Psoas muscle (tissue), 8 donors: ENCODE measurements around the gene ALAD. TPM values are rescaled to one million over a fixed set of nuclear protein-coding genes. Genes with fewer than 3 reads are reported as not detected.

Experiments used
- ATAC-seq, 4 donors: fragments of 200-7000 bp; cut with Tn5 transposase; one replicate each; pipeline ENCODE4 v1.9.1; 2020; ENCODE audit warnings: moderate library complexity in 3 of 4, mild to moderate bottlenecking in 2 of 4
- DNase-seq, 2 donors: peaks; one replicate each; pipeline ENCODE4 v3.0.0-alpha.2; 2020
- H3K27ac ChIP-seq: fragments of 200-600 bp; one replicate; pipeline ENCODE4 v1.8.0; 2022
- H3K27me3 ChIP-seq, 3 donors: fragments of 200-600 bp in 1 of 3; one replicate each; pipeline versions ENCODE4 v1.6.1 to v1.8.0; 2013 to 2022; ENCODE audit warnings: low read length in 2 of 3, mild to moderate bottlenecking in 2 of 3, moderate library complexity in 1 of 3; ENCODE audit not compliant: insufficient read depth in 3 of 3
- H3K36me3 ChIP-seq, 2 donors: fragments of 200-600 bp in 1 of 2; one replicate each; pipeline versions ENCODE4 v1.6.1 to v1.8.0; 2013 to 2022; ENCODE audit warnings: low read depth in 1 of 2, mild to moderate bottlenecking in 1 of 2, moderate library complexity in 1 of 2; ENCODE audit not compliant: insufficient read depth in 1 of 2
- H3K4me1 ChIP-seq: fragments of 200-600 bp; one replicate; pipeline ENCODE4 v1.8.0; 2022
- H3K4me3 ChIP-seq: fragments of 200-600 bp; one replicate; pipeline ENCODE4 v1.8.0; 2022; ENCODE audit warnings: mild to moderate bottlenecking
- H3K9me3 ChIP-seq: fragments of 200-600 bp; one replicate; pipeline ENCODE4 v1.8.0; 2022
- WGBS, 3 donors: extraction: QIAGEN DNeasy Blood & Tissue Kit; methylation state at CpG; one replicate each; pipeline versions ENCODE4 v1.1.6 to v1.1.7; 2013; 5-methylcytosine and 5-hydroxymethylcytosine counted together
- intact Hi-C, 2 donors: fragments of 100-400 bp; cut with DNase I; formaldehyde crosslinking; loops; one replicate each; pipeline versions ENCODE4 v1.11.0 to v1.14.2; 2022
- polyA plus RNA-seq, 3 donors: library from polyadenylated mRNA; stranded (reverse); fragments of 200-250 nt; gene quantifications; one replicate each; pipeline ENCODE4 v1.2.3, GENCODE V29; 2013
- total RNA-seq, 4 donors: library from RNA; stranded (reverse); fragmentation: NEBNext Ultra II Directional in 2 of 4; extraction: Animal tissue kit (Norgen Biotek cat#: 25700) in 2 of 4; gene quantifications; one replicate each; pipeline versions ENCODE4 v1.2.1 to v1.2.4, GENCODE V29; 2021 to 2023
- TF ChIP-seq, protein P1 (sequence below): fragments of 200-600 bp; IDR thresholded peaks from one replicate; pipeline ENCODE4 v1.8.0; 2022; ENCODE audit warnings: antibody characterized with exemption
- donor health status: healthy with polysubstance abuse.
- donor health status: DM: no; HTN: no; CAD: no; lungs with moderate emphysema.
- donor health status: Bipolar disorder and iron deficiency.
- donor health status: healthy.
- donor health status: DM: yes; HTN: yes; CAD: no.
- donor health status: DM: no; HTN: no; CAD: no.
- donor health status: DM: no; HTN: no; CAD: no.
- donor health status: DM: yes; HTN: yes; CAD: no.

The ALAD gene
- total and polyA plus RNA-seq, 7 donors: 13.1 to 43.1 (median 17.3) TPM

DNA sequence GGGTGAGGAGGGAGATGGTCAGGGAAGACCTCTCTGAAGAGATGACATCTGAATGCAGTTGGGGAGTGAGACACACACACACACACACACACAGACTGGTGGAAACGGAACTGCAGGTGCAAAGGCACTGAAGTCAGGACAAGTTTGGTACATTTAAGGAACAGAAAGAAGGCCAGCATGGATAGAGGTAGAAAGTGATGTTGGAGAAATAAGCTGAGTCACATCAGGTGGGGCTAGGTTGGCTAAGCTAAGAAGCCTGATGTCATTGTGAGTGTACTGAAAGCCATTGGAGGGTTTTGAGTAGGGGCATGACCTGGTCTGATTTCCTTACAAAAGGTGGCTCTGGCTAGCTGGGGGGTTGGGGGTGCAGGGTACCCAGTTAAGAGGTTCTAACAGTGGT lies 48.7 kb downstream of the ALAD start:
- no peaks in the 10 kb centered on the region for H3K9me3 ChIP-seq
- TF ChIP-seq, protein P1, sequence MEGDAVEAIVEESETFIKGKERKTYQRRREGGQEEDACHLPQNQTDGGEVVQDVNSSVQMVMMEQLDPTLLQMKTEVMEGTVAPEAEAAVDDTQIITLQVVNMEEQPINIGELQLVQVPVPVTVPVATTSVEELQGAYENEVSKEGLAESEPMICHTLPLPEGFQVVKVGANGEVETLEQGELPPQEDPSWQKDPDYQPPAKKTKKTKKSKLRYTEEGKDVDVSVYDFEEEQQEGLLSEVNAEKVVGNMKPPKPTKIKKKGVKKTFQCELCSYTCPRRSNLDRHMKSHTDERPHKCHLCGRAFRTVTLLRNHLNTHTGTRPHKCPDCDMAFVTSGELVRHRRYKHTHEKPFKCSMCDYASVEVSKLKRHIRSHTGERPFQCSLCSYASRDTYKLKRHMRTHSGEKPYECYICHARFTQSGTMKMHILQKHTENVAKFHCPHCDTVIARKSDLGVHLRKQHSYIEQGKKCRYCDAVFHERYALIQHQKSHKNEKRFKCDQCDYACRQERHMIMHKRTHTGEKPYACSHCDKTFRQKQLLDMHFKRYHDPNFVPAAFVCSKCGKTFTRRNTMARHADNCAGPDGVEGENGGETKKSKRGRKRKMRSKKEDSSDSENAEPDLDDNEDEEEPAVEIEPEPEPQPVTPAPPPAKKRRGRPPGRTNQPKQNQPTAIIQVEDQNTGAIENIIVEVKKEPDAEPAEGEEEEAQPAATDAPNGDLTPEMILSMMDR: no peak
- no peak overlapping the region for H3K4me3 ChIP-seq
- no peak overlapping the region for H3K27ac ChIP-seq
- H3K27me3 ChIP-seq: peaks cover 0 to 41% (median 2%) of the 10 kb centered on the region in 3 donors
- WGBS, 3 donors: 72 to 92% (median 85%) methylated on average over 1 of the region's 1 CpG
- H3K4me1 ChIP-seq: no peaks in the 10 kb centered on the region
- DNase-seq (no peak), ATAC-seq (no peak)
- H3K36me3 ChIP-seq: no peaks in the 10 kb centered on the region
- intact Hi-C loops: no loop called here

DNA sequence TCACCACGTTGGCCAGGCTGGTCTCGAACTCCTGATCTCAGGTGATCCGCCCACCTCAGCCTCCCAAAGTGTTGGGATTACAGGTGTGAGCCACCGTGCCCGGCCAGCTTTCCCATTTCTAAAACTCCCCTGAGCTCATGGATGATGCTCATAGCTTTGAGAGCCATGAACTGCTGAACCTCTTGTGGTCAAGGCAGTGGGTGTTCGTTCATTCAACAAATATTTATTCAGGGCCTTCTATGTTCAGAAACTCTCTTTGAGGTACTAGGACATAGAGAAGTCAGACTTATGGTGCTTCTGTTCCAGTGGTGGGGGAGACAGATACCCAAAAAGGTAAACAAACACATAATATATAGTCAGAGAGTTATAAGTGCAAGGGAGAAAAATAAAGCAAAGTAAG lies 49.1 kb downstream of the ALAD start:
- DNase-seq (no peak), ATAC-seq (no peak)
- H3K9me3 ChIP-seq: no peaks in the 10 kb centered on the region
- H3K27ac ChIP-seq: no peak overlapping the region
- 73 to 80% (median 73%) methylated on average over 6 of the region's 6 CpGs for WGBS, 3 donors
- intact Hi-C loops: no loop called here
- no peaks in the 10 kb centered on the region for H3K36me3 ChIP-seq
- no peaks in the 10 kb centered on the region for H3K4me1 ChIP-seq
- peaks cover 0 to 41% (median 2%) of the 10 kb centered on the region in 3 donors for H3K27me3 ChIP-seq
- TF ChIP-seq, protein P1: no peak
- no peak overlapping the region for H3K4me3 ChIP-seq

DNA sequence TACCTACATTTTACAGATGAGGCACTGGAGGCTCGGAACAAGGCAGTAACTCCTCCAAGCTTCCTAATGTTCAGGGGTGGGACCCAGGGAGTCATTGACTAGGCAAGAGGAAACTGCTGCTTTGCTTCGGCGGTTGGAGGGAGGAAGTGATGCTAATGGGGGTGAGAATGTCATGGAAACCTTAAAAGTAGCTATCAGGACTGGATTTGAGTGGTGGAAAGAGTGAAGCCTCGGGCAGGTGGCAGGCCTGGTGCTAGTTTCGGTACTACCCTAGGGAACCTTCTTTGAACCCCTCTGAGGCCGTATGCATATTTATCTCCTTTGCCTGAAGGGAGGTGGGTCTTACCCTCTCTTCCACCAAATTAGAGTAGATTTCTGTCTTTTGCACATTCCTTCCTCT lies 50.1 kb downstream of the ALAD start:
- no peaks in the 10 kb centered on the region for H3K36me3 ChIP-seq
- DNase-seq (no peak), ATAC-seq (no peak)
- no peak overlapping the region for H3K27ac ChIP-seq
- no peaks in the 10 kb centered on the region for H3K9me3 ChIP-seq
- H3K4me1 ChIP-seq: no peaks in the 10 kb centered on the region
- 53 to 56% (median 54%) methylated on average over 6 of the region's 6 CpGs for whole genome bisulfite sequencing, 3 donors
- TF ChIP-seq, protein P1: no peak
- intact Hi-C loops: no loop called here
- H3K27me3 ChIP-seq: peaks cover 0 to 41% (median 2%) of the 10 kb centered on the region in 3 donors
- H3K4me3 ChIP-seq: no peak overlapping the region

DNA sequence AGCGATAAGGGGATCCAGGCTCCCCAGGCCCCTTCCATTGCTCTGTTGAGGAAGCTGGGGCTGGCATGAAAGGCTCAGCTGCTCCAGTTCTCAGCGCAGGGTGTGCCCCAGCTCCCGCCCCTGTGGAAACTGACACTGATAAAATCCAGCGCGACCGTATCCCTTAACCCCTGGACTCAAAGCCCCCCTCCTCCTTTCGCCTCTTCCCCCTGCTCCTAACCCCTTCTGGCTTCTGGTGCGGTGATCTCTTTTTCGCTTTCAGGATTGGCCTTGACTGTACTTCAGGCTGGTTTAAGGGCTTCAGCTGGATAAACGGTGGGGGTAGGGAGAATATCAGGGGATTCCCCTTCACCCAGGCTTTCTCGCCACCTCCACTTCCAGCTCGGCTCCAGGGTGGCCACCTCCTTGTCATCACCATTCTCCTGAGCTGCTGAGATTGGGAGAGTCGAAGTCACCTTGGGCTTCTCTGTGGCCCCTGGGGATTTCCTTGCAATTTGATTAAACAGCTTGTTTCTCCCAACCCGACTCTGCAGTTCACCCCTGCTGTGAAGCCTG lies 50.9 kb downstream of the ALAD start:
- Histone ChIP-seq H3K9me3 (no peaks in the 10 kb centered on the region), H3K36me3 (no peaks in the 10 kb centered on the region), H3K4me1 (no peaks in the 10 kb centered on the region), H3K27ac (no peak overlapping the region), H3K4me3 (peak overlapping the region; percentile 59), H3K27me3 (peaks cover 0 to 41% (median 2%) of the 10 kb centered on the region in 3 donors)
- TF ChIP-seq, protein P1: no peak
- 12 to 20% (median 12%) methylated on average over 14 of the region's 14 CpGs for WGBS, 3 donors
- intact Hi-C loops: no loop called here
- DNase-seq (no peak), ATAC-seq (no peak)
